GM23338 (cell line): ENCODE measurements around the gene TARS2. TPM values are rescaled to one million over a fixed set of nuclear protein-coding genes. Genes with fewer than 3 reads are reported as not detected.

Experiments used
- ATAC-seq: fragments of 200-7000 bp; cut with Tn5 transposase; 3 replicates; pipeline ENCODE4 v1.9.1; 2020
- DNase-seq: peaks from one replicate; pipeline ENCODE4 v3.0.0-alpha.2; 2015; ENCODE audit warnings: low spot score
- H2AFZ ChIP-seq: fragments of 200-600 bp; sonication (generic); 2 replicates; pipeline ENCODE4 v1.8.0; 2016; ENCODE audit warnings: antibody characterized with exemption, mild to moderate bottlenecking, moderate library complexity
- H3F3A ChIP-seq: fragments of 200-600 bp; sonication (generic); replicated peaks from 2 replicates; pipeline ENCODE4 v1.8.0; 2017; ENCODE audit warnings: antibody characterized with exemption, mixed run types, low read depth
- H3K27ac ChIP-seq: fragments of 200-600 bp; sonication (generic); 2 replicates; pipeline ENCODE4 v1.6.1; 2016; ENCODE audit warnings: low read depth
- H3K27me3 ChIP-seq: fragments of 200-600 bp; sonication (generic); 2 replicates; pipeline ENCODE4 v1.8.0; 2016; ENCODE audit warnings: mild to moderate bottlenecking, mixed run types, moderate library complexity; ENCODE audit not compliant: insufficient read depth
- H3K36me3 ChIP-seq: fragments of 200-600 bp; sonication (generic); 2 replicates; pipeline ENCODE4 v1.8.0; 2016; ENCODE audit warnings: mild to moderate bottlenecking; ENCODE audit not compliant: insufficient read depth
- H3K4me1 ChIP-seq: fragments of 200-600 bp; sonication (generic); 2 replicates; pipeline ENCODE4 v1.8.0; 2016; ENCODE audit warnings: mild to moderate bottlenecking, moderate library complexity; ENCODE audit not compliant: insufficient read depth
- H3K4me2 ChIP-seq: fragments of 200-600 bp; sonication (generic); 2 replicates; pipeline ENCODE4 v1.7.1; 2017; ENCODE audit warnings: mixed run types
- H3K4me3 ChIP-seq: fragments of 200-600 bp; sonication (generic); 2 replicates; pipeline ENCODE4 v1.6.1; 2016; ENCODE audit warnings: mixed run types
- H3K79me2 ChIP-seq: fragments of 200-600 bp; sonication (generic); replicated peaks from 2 replicates; pipeline ENCODE4 v1.8.0; 2017; ENCODE audit warnings: mild to moderate bottlenecking; ENCODE audit not compliant: insufficient read depth
- H3K9me2 ChIP-seq: fragments of 200-600 bp; sonication (generic); 2 replicates; pipeline ENCODE4 v1.8.0; 2017; ENCODE audit not compliant: insufficient read depth
- H4K20me1 ChIP-seq: fragments of 200-600 bp; sonication (generic); replicated peaks from 2 replicates; pipeline ENCODE4 v1.8.0; 2017; ENCODE audit warnings: mild to moderate bottlenecking; ENCODE audit not compliant: insufficient read depth
- H3K27ac Mint-ChIP-seq: 2 replicates; pipeline ENCODE4 v1.8.0; 2020; ENCODE audit warnings: inconsistent platforms, mild to moderate bottlenecking, moderate library complexity, mixed read lengths
- H3K27me3 Mint-ChIP-seq: 3 replicates; pipeline ENCODE4 v1.8.0; 2022; ENCODE audit warnings: low read depth, mild to moderate bottlenecking, moderate library complexity, mixed read lengths, inconsistent platforms; ENCODE audit not compliant: insufficient read depth, poor library complexity
- H3K36me3 Mint-ChIP-seq: 3 replicates; pipeline ENCODE4 v1.8.0; 2021; ENCODE audit warnings: low read depth, mild to moderate bottlenecking, inconsistent platforms, moderate library complexity, mixed read lengths
- H3K4me1 Mint-ChIP-seq: 3 replicates; pipeline ENCODE4 v1.8.0; 2020; ENCODE audit warnings: mild to moderate bottlenecking, inconsistent platforms, mixed read lengths
- H3K4me3 Mint-ChIP-seq: 3 replicates; pipeline ENCODE4 v1.8.0; 2021; ENCODE audit warnings: moderate library complexity, mild to moderate bottlenecking, inconsistent platforms, mixed read lengths
- H3K9me3 Mint-ChIP-seq: 3 replicates; pipeline ENCODE4 v1.8.0; 2020; ENCODE audit warnings: moderate library complexity, mild to moderate bottlenecking, inconsistent platforms, mixed read lengths
- CREB1 ChIP-seq: fragments of 250-450 bp; sonication (Bioruptor Pico); IDR thresholded peaks from 2 replicates; pipeline ENCODE4 v1.5.0; 2020; ENCODE audit warnings: low read depth, mild to moderate bottlenecking, moderate library complexity
- CTCF ChIP-seq, 2 experiments: fragments of 200-600 bp in 1 of 2; sonication (generic) in 1 of 2; conservative IDR thresholded peaks; 2 replicates each; pipeline versions ENCODE4 v1.5.1 to v1.6.1; 2016 to 2017; ENCODE audit warnings: antibody characterized with exemption in 2 of 2, low read depth in 2 of 2, mild to moderate bottlenecking in 2 of 2, moderate library complexity in 1 of 2
- ETS1 ChIP-seq: IDR thresholded peaks from 2 replicates; pipeline ENCODE4 v1.6.1; 2016; ENCODE audit warnings: antibody characterized with exemption
- EZH2 ChIP-seq: fragments of 200-600 bp; sonication (generic); IDR thresholded peaks from one replicate; pipeline ENCODE4 v1.8.0; 2017; ENCODE audit warnings: antibody characterized with exemption, mild to moderate bottlenecking, low read depth; ENCODE audit not compliant: unreplicated experiment
- EZH2phosphoT487 ChIP-seq: fragments of 200-600 bp; sonication (generic); IDR thresholded peaks from one replicate; pipeline ENCODE4 v1.8.1; 2018; ENCODE audit warnings: antibody characterized with exemption; ENCODE audit not compliant: unreplicated experiment
- JUNB ChIP-seq: IDR thresholded peaks from one replicate; pipeline ENCODE4 v1.6.1; 2016; ENCODE audit warnings: antibody characterized with exemption; ENCODE audit not compliant: unreplicated experiment
- POLR2AphosphoS5 ChIP-seq: IDR thresholded peaks from 2 replicates; pipeline ENCODE4 v1.6.1; 2016; ENCODE audit warnings: antibody characterized with exemption, low read depth
- ZNF114 ChIP-seq: fragments of 250-450 bp; sonication (Bioruptor Pico); IDR thresholded peaks from 2 replicates; pipeline ENCODE4 v1.5.0; 2020; ENCODE audit warnings: mild to moderate bottlenecking, moderate library complexity
- ZNF331 ChIP-seq: fragments of 250-450 bp; sonication (Bioruptor Pico); IDR thresholded peaks from 2 replicates; pipeline ENCODE4 v1.5.0; 2020; ENCODE audit warnings: low read depth, mild to moderate bottlenecking, moderate library complexity
- polyA plus RNA-seq: library from polyadenylated mRNA; unstranded; fragments of >200 nt; fragmentation: Nextera tagmentation; extraction: Ambion mirVana; gene quantifications from 2 replicates; pipeline ENCODE4 v1.2.1, GENCODE V29; 2016
- total RNA-seq: library from RNA; depleted of rRNA; stranded (reverse); fragments of >200 nt; shearing (Covaris generic); gene quantifications from 2 replicates; pipeline ENCODE4 v1.2.3, GENCODE V29; 2014

Gene TARS2
- total and polyA plus RNA-seq, 2 experiments from 2014 or later: 19.5 to 28.4 TPM

GRCh38 chr1:150535511-150536287 is 48.5 kb downstream of the TARS2 start:
- DNase-seq (no peak), ATAC-seq (no peak)
- H3K4me3 ChIP-seq: no peak overlapping the region
- H3K27me3 Mint-ChIP-seq: peaks cover 9% of the 10 kb centered on the region
- no peaks in the 10 kb centered on the region for H4K20me1 ChIP-seq
- H3K27ac ChIP-seq: no peak overlapping the region
- H3K27ac Mint-ChIP-seq: 0 out of 2 replicates have a peak overlapping the region, but pooled peaks have one; percentile 13
- H3K9me3 Mint-ChIP-seq: no peaks in the 10 kb centered on the region
- H3K36me3 ChIP-seq: no peaks in the 10 kb centered on the region
- H3K27me3 ChIP-seq: no peaks in the 10 kb centered on the region
- H3K36me3 Mint-ChIP-seq: no peaks in the 10 kb centered on the region
- peaks cover 28% of the 10 kb centered on the region for H3K4me1 Mint-ChIP-seq
- H2AFZ ChIP-seq: no peak overlapping the region
- no peaks in the 10 kb centered on the region for H3K9me2 ChIP-seq
- no peak overlapping the region for H3K4me2 ChIP-seq
- no peaks in the 10 kb centered on the region for H3K79me2 ChIP-seq
- H3F3A ChIP-seq: peaks cover 7% of the 10 kb centered on the region; the same call in 1 of the 2 replicates
- H3K4me3 Mint-ChIP-seq: no peak overlapping the region
- TF ChIP-seq ZNF331 (CRISPR knock-in tag) (no peak), EZH2 (no peak), ETS1 (no peak), JUNB (no peak), POLR2AphosphoS5 (no peak), EZH2phosphoT487 (no peak), ZNF114 (CRISPR knock-in tag) (no peak), CTCF (conservative IDR thresholded peaks at IDR 0.05; ENCODE audit: low read depth in 2 of 2) (no peak)
- peaks cover 7% of the 10 kb centered on the region; the same call in 1 of the 2 replicates for H3K4me1 ChIP-seq

GRCh38 chr1:150536836-150537731 is 49.9 kb downstream of the TARS2 start:
- peaks cover 7% of the 10 kb centered on the region; the same call in 1 of the 2 replicates for H3K4me1 ChIP-seq
- Mint-ChIP-seq H3K36me3 (no peaks in the 10 kb centered on the region), H3K4me1 (peaks cover 28% of the 10 kb centered on the region), H3K4me3 (no peak overlapping the region), H3K27me3 (peaks cover 9% of the 10 kb centered on the region), H3K27ac (peak overlapping the region; percentile 84; the same call in 1 of the 2 replicates), H3K9me3 (no peaks in the 10 kb centered on the region)
- no peaks in the 10 kb centered on the region for H3K36me3 ChIP-seq
- H3K4me3 ChIP-seq: no peak overlapping the region
- H2AFZ ChIP-seq: peak overlapping the region; percentile 13
- ATAC-seq: no peak
- peaks cover 6% of the 10 kb centered on the region; the same call in 1 of the 2 replicates for H3F3A ChIP-seq
- H3K27me3 ChIP-seq: no peaks in the 10 kb centered on the region
- no peaks in the 10 kb centered on the region for H3K9me2 ChIP-seq
- DNase-seq: no peak
- H3K79me2 ChIP-seq: no peaks in the 10 kb centered on the region
- no peaks in the 10 kb centered on the region for H4K20me1 ChIP-seq
- H3K4me2 ChIP-seq: no peak overlapping the region
- H3K27ac ChIP-seq: no peak overlapping the region
- no peak for TF ChIP-seq CREB1 (CRISPR knock-in tag)
